Hepatocyte (in vitro differentiated cells): ENCODE data around the gene RANGRF. TPM values are rescaled to one million over a fixed set of nuclear protein-coding genes. Genes with fewer than 3 reads are reported as not detected.

Experiments
- DNase-seq: peaks from one replicate; pipeline ENCODE4 v3.0.0-alpha.2; 2016; ENCODE audit warnings: low spot score
- H2AFZ ChIP-seq: fragments of 200-600 bp; sonication (generic); 2 replicates; pipeline ENCODE4 v1.6.0; 2016; ENCODE audit warnings: antibody characterized with exemption, mild to moderate bottlenecking
- H3K27ac ChIP-seq: fragments of 200-600 bp; sonication (generic); 2 replicates; pipeline ENCODE4 v1.5.1; 2016; ENCODE audit warnings: mild to moderate bottlenecking
- H3K27me3 ChIP-seq: fragments of 200-600 bp; sonication (generic); 2 replicates; pipeline ENCODE4 v1.6.1; 2016
- H3K36me3 ChIP-seq: fragments of 200-600 bp; sonication (generic); replicated peaks from 2 replicates; pipeline ENCODE4 v1.5.1; 2016; ENCODE audit warnings: low read depth; ENCODE audit not compliant: insufficient read depth
- H3K4me1 ChIP-seq: fragments of 200-600 bp; sonication (generic); 2 replicates; pipeline ENCODE4 v1.5.1; 2016; ENCODE audit warnings: mild to moderate bottlenecking, moderate library complexity; ENCODE audit not compliant: insufficient read depth
- H3K4me2 ChIP-seq: fragments of 200-600 bp; sonication (generic); 2 replicates; pipeline ENCODE4 v1.6.0; 2016
- H3K4me3 ChIP-seq: fragments of 200-600 bp; sonication (generic); 2 replicates; pipeline ENCODE4 v1.5.1; 2016; ENCODE audit warnings: mild to moderate bottlenecking
- H3K79me2 ChIP-seq: fragments of 200-600 bp; sonication (generic); 2 replicates; pipeline ENCODE4 v1.6.0; 2017; ENCODE audit warnings: mild to moderate bottlenecking
- H3K9me2 ChIP-seq: fragments of 200-600 bp; sonication (generic); replicated peaks from 2 replicates; pipeline ENCODE4 v1.6.0; 2017; ENCODE audit warnings: mild to moderate bottlenecking; ENCODE audit not compliant: insufficient read depth
- H3K9me3 ChIP-seq: fragments of 200-600 bp; sonication (generic); 2 replicates; pipeline ENCODE4 v1.5.1; 2016; ENCODE audit warnings: low read depth, mild to moderate bottlenecking
- H4K20me1 ChIP-seq: fragments of 200-600 bp; sonication (generic); 2 replicates; pipeline ENCODE4 v1.6.0; 2016; ENCODE audit warnings: mild to moderate bottlenecking; ENCODE audit not compliant: insufficient read depth, poor library complexity, severe bottlenecking
- CTCF ChIP-seq: fragments of 200-600 bp; sonication (generic); IDR thresholded peaks from 2 replicates; pipeline ENCODE4 v1.5.1; 2016; ENCODE audit warnings: antibody characterized with exemption, mild to moderate bottlenecking; ENCODE audit not compliant: poor library complexity
- EZH2 ChIP-seq: fragments of 200-600 bp; sonication (generic); IDR thresholded peaks from 2 replicates; pipeline ENCODE4 v1.6.1; 2016; ENCODE audit warnings: antibody characterized with exemption, mild to moderate bottlenecking, borderline replicate concordance
- EZH2phosphoT487 ChIP-seq: fragments of 200-600 bp; sonication (generic); IDR thresholded peaks from one replicate; pipeline ENCODE4 v1.6.1; 2018; ENCODE audit warnings: antibody characterized with exemption, mild to moderate bottlenecking, low read depth, moderate library complexity; ENCODE audit not compliant: unreplicated experiment, severe bottlenecking
- WGBS: methylation state at CpG from one replicate; pipeline ENCODE4 v1.1.6; 2016; ENCODE audit warnings: low lambda C conversion rate; ENCODE audit errors: missing lambda C conversion rate; 5-methylcytosine and 5-hydroxymethylcytosine counted together
- polyA plus RNA-seq: library from polyadenylated mRNA; unstranded; fragments of >200 nt; fragmentation: Nextera tagmentation; extraction: Ambion mirVana; gene quantifications from 2 replicates; pipeline ENCODE4 v1.2.1, GENCODE V29; 2016
- total RNA-seq: library from RNA; depleted of rRNA; stranded (reverse); fragments of >200 nt; gene quantifications from 2 replicates; pipeline ENCODE4 v1.2.3, GENCODE V29; 2014

The RANGRF gene
- total and polyA plus RNA-seq, 2 experiments from 2014 or later = 7.9 to 41.9 TPM

GRCh38 chr17:8264836-8265542, 23.5 kb upstream of the RANGRF start:
- no peaks in the 10 kb centered on the region for H3K9me2 ChIP-seq
- no peaks in the 10 kb centered on the region for H3K4me1 ChIP-seq
- H3K9me3 ChIP-seq = no peaks in the 10 kb centered on the region
- H3K27me3 ChIP-seq = no peaks in the 10 kb centered on the region
- no peaks in the 10 kb centered on the region for H3K79me2 ChIP-seq
- H3K4me2 ChIP-seq = no peak overlapping the region
- no peak overlapping the region for H3K27ac ChIP-seq
- H4K20me1 ChIP-seq = no peaks in the 10 kb centered on the region
- H2AFZ ChIP-seq = no peak overlapping the region
- H3K36me3 ChIP-seq = no peaks in the 10 kb centered on the region
- H3K4me3 ChIP-seq = no peak overlapping the region
- no peak for TF ChIP-seq EZH2
- TF ChIP-seq EZH2phosphoT487 = no peak
- no peak for TF ChIP-seq CTCF
- DNase-seq = no peak
- 99% methylated on average over 18 of the region's 18 CpGs for WGBS

- no peak overlapping the region for H3K4me2 ChIP-seq
- no peaks in the 10 kb centered on the region for H3K9me3 ChIP-seq
- no peaks in the 10 kb centered on the region for H3K9me2 ChIP-seq
- no peaks in the 10 kb centered on the region for H3K79me2 ChIP-seq
- no peak overlapping the region for H3K27ac ChIP-seq
- H2AFZ ChIP-seq = no peak overlapping the region
- no peaks in the 10 kb centered on the region for H4K20me1 ChIP-seq
- no peak for TF ChIP-seq EZH2phosphoT487
- no peak for TF ChIP-seq EZH2
- TF ChIP-seq CTCF = no peak
- no peak for DNase-seq
- WGBS = 96% methylated on average over 29 of the region's 29 CpGs
- H3K27me3 ChIP-seq = no peaks in the 10 kb centered on the region
- no peaks in the 10 kb centered on the region for H3K36me3 ChIP-seq
- H3K4me1 ChIP-seq = no peaks in the 10 kb centered on the region
- H3K4me3 ChIP-seq = no peak overlapping the region
These were observed 21.6 kb upstream of the RANGRF start for GRCh38 chr17:8266648-8267479.

- Histone ChIP-seq H3K4me3 (no peak overlapping the region), H3K27me3 (no peaks in the 10 kb centered on the region), H3K9me2 (no peaks in the 10 kb centered on the region), H3K79me2 (no peaks in the 10 kb centered on the region), H3K36me3 (no peaks in the 10 kb centered on the region), H3K9me3 (no peaks in the 10 kb centered on the region), H3K27ac (no peak overlapping the region), H3K4me2 (no peak overlapping the region), H4K20me1 (no peaks in the 10 kb centered on the region), H2AFZ (no peak overlapping the region), H3K4me1 (no peaks in the 10 kb centered on the region)
- TF ChIP-seq EZH2 = no peak
- TF ChIP-seq CTCF = no peak
- TF ChIP-seq EZH2phosphoT487 = no peak
- 94% methylated on average over 12 of the region's 13 CpGs for WGBS
- DNase-seq = no peak
These were observed 20.9 kb upstream of the RANGRF start for GRCh38 chr17:8267480-8268147.
